HFF-Myc (cell line): ENCODE measurements around the gene HERPUD1.

Source experiments
- DNase-seq: peaks from one replicate; pipeline ENCODE4 v3.0.0-alpha.2; 2011; ENCODE audit warnings: low read depth; ENCODE audit errors: extremely low read depth
- H3K4me3 ChIP-seq: replicated peaks from 2 replicates; pipeline ENCODE4 v1.5.1; 2011; ENCODE audit warnings: low read depth, mild to moderate bottlenecking, control low read depth, low read length
- CTCF ChIP-seq: IDR thresholded peaks from 2 replicates; pipeline ENCODE4 v1.5.1; 2012; ENCODE audit warnings: mild to moderate bottlenecking, low read depth, low read length, control low read depth; ENCODE audit errors: missing control alignments

Gene HERPUD1

GRCh38 chr16:56916571-56917403 is 15.2 kb upstream of the HERPUD1 start:
- DNase-seq: no peak
- no peak overlapping the region for H3K4me3 ChIP-seq
- TF ChIP-seq CTCF: no peak

GRCh38 chr16:56918467-56919012 is 13.4 kb upstream of the HERPUD1 start:
- no peak overlapping the region for H3K4me3 ChIP-seq
- TF ChIP-seq CTCF: no peak
- no peak for DNase-seq

GRCh38 chr16:56919099-56919800 is 12.7 kb upstream of the HERPUD1 start:
- DNase-seq: no peak
- H3K4me3 ChIP-seq: no peak overlapping the region
- no peak for TF ChIP-seq CTCF

GRCh38 chr16:56921571-56921970 is 10.4 kb upstream of the HERPUD1 start:
- DNase-seq: no peak
- no peak for TF ChIP-seq CTCF

GRCh38 chr16:56923481-56924091 is 8.4 kb upstream of the HERPUD1 start:
- H3K4me3 ChIP-seq: no peak overlapping the region
- DNase-seq: no peak
- no peak for TF ChIP-seq CTCF

More at GRCh38 chr16:56921571-56921970, 10.4 kb upstream of the HERPUD1 start:
- H3K4me3 ChIP-seq: no peak overlapping the region

GRCh38 chr16:56927471-56927870 is 4.5 kb upstream of the HERPUD1 start:
- H3K4me3 ChIP-seq: no peak overlapping the region

More at GRCh38 chr16:56927471-56927870, 4.5 kb upstream of the HERPUD1 start:
- no peak for DNase-seq
- TF ChIP-seq CTCF: no peak
